GM13976 (cell line): ENCODE results near the gene NME4.
A peak's percentile ranks its signal among the peaks of the same experiment; 100 is the strongest.

Experiments used
- DNase-seq: peaks from one replicate; pipeline ENCODE4 v3.0.0; 2012; ENCODE audit warnings: low spot score
- CTCF ChIP-seq: IDR thresholded peaks from 2 replicates; pipeline ENCODE4 v1.5.1; 2012; ENCODE audit warnings: borderline replicate concordance, mild to moderate bottlenecking; ENCODE audit not compliant: insufficient read depth; ENCODE audit errors: extremely low read depth, missing control alignments, control extremely low read depth
- in situ Hi-C: fragments of 300-500 bp; cut with MboI; formaldehyde crosslinking; loops from one replicate; pipeline ENCODE4 v1.12.0; 2022; ENCODE audit warnings: low sequenced_read_pairs, mixed read lengths, inconsistent platforms; ENCODE audit not compliant: unreplicated experiment

NME4 gene

GRCh38 chr16:392450-393030 is 4.5 kb upstream of the NME4 start:
- in situ Hi-C loops = no loop called here
- no peak for DNase-seq
- no peak for TF ChIP-seq CTCF

- DNase-seq = no peak
- in situ Hi-C loops = no loop called here
- TF ChIP-seq CTCF = no peak
Observed at GRCh38 chr16:396199-396598, 800 bp upstream of the NME4 start.

DNA sequence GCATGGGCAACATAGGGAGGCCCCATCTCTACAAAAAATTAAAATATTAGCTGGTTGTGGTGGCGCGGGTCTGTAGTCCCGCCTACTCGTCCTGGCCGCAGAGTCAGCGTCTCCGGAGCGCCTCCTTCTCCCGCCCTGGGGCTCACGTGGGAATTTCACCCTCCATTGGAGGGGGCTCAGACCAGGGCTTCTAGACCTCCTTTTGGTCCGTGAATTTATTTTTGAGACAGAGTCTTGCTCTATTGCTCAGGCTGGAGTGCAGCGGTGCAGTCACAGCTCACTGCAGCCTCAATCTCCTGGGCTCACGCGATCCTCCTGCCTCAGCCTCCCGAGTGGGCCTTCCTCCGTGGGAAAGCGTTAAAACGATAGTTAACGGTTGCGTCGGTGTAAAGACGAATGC is 394 bp upstream of the NME4 start:
- TF ChIP-seq CTCF = no peak
- peak; percentile 60 for DNase-seq
- in situ Hi-C loops = no loop called here

- no peak for TF ChIP-seq CTCF
- in situ Hi-C loops = no loop called here
- DNase-seq = peak; percentile 58
Observed at GRCh38 chr16:397736-398332, 835 bp downstream of the NME4 start.

DNA sequence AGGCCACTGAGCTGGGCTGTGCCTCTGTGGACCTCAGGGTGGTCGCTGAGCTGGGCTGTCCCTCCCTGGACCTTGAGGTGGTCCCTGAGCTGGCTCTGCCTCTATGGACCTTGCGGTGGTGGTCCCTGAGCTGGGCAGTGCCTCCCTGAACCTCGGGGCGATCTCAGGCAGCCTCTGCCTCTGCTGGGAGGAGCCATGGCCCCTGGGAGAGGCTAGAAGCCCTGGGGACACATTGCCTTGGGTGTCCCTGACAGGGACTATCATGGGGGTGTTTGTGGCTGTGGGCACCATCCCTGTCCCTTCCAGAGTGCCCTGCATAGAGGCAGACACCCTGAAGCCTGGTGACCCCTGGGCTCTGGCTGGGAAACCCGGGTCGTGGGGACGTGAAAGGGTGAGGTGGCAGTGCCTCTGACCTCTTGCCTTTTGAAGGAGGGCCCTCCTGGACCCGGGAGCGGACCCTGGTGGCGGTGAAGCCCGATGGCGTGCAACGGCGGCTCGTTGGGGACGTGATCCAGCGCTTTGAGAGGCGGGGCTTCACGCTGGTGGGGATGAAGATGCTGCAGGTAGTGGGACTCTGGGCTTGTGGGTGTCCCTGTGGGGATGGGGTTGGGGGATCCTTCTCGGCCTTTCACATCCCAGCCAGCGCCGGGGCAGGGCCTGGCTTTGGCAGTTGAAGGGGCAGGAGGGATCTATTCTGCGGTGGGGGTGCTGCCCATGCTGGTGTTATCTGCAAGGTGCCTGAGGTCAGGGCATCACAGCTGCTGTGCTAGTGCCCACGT is 1.8 kb downstream of the NME4 start:
- in situ Hi-C loops = no loop called here
- no peak for TF ChIP-seq CTCF
- DNase-seq = no peak

DNA sequence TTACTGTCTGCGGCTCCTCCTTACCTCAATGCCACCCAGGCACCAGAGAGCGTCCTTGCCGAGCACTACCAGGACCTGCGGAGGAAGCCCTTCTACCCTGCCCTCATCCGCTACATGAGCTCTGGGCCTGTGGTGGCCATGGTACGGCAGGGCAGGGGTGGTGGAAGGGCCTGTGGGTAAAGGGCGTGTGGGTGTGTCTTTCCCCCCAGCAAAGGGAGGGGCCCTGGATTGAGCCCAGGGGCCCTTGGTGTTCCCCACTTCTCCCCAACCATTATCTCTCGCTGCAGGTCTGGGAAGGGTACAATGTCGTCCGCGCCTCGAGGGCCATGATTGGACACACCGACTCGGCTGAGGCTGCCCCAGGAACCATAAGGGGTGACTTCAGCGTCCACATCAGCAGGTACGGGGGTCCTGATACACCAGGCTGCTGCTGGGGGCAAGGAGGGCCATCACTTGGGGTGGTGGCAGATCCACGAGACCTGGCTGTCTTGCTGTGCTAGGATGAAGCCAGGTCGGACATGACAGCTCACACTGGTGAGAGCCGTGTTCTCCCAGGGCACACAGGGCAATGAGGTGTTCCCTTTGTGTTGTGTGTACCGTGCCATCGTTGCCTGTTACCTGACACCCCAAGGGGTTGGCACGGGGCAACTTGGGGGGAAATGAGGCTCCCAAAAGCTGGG is 2.5 kb downstream of the NME4 start:
- no peak for TF ChIP-seq CTCF
- in situ Hi-C loops = no loop called here
- DNase-seq = no peak
